H1 (cell line): ENCODE data around the gene CNPY3. TPM values are rescaled to one million over a fixed set of nuclear protein-coding genes. Genes with fewer than 3 reads are reported as not detected.

Source experiments
- BCL11A ChIP-seq, 2 experiments: IDR thresholded peaks; one replicate each; pipeline ENCODE4 v1.6.1; 2011; ENCODE audit warnings: low read depth in 2 of 2, low read length in 2 of 2, mild to moderate bottlenecking in 2 of 2
- HDAC6 ChIP-seq: IDR thresholded peaks from one replicate; pipeline ENCODE4 v1.7.1; 2012; ENCODE audit warnings: low read depth, mild to moderate bottlenecking, inconsistent platforms, low read length, moderate library complexity
- polyA plus RNA-seq, 7 experiments: library from polyadenylated mRNA; depleted of rRNA in 3 of 7; stranded (reverse) in 5 of 7; unstranded in 2 of 7; fragments of >200 nt in 5 of 7; fragments of 200-250 nt in 2 of 7; gene quantifications; 1 replicate in 5 of 7; 2 replicates in 1 of 7; 4 replicates in 1 of 7; pipeline versions ENCODE4 v1.2.1 to v1.2.3, GENCODE V29; 2011 to 2013; ENCODE audit warnings: missing spikeins in 2 of 7, mixed read lengths in 2 of 7
- total RNA-seq: library from RNA; stranded (reverse); fragmentation: NEBNext Ultra II Directional; extraction: Animal tissue kit (Norgen Biotek cat#: 25700); gene quantifications from 2 replicates; pipeline ENCODE4 v1.2.1, GENCODE V29; 2021
- TF ChIP-seq, protein P1 (sequence below): fragments of 300-600 bp; sonication (generic); IDR thresholded peaks from 2 replicates; pipeline ENCODE4 v1.7.1; 2012; ENCODE audit warnings: low read length, moderate library complexity, mild to moderate bottlenecking, inconsistent platforms; ENCODE audit not compliant: insufficient replicate concordance

CNPY3 gene
- total and polyA plus RNA-seq, 2 of the 8 experiments (the other 6 are each of a cell fraction or from before 2014, with no cell fraction given), result 49.6 to 64.5 TPM

GRCh38 chr6:42891199-42891722 lies 38.0 kb upstream of the CNPY3 start (continued):
- TF ChIP-seq, protein P1, sequence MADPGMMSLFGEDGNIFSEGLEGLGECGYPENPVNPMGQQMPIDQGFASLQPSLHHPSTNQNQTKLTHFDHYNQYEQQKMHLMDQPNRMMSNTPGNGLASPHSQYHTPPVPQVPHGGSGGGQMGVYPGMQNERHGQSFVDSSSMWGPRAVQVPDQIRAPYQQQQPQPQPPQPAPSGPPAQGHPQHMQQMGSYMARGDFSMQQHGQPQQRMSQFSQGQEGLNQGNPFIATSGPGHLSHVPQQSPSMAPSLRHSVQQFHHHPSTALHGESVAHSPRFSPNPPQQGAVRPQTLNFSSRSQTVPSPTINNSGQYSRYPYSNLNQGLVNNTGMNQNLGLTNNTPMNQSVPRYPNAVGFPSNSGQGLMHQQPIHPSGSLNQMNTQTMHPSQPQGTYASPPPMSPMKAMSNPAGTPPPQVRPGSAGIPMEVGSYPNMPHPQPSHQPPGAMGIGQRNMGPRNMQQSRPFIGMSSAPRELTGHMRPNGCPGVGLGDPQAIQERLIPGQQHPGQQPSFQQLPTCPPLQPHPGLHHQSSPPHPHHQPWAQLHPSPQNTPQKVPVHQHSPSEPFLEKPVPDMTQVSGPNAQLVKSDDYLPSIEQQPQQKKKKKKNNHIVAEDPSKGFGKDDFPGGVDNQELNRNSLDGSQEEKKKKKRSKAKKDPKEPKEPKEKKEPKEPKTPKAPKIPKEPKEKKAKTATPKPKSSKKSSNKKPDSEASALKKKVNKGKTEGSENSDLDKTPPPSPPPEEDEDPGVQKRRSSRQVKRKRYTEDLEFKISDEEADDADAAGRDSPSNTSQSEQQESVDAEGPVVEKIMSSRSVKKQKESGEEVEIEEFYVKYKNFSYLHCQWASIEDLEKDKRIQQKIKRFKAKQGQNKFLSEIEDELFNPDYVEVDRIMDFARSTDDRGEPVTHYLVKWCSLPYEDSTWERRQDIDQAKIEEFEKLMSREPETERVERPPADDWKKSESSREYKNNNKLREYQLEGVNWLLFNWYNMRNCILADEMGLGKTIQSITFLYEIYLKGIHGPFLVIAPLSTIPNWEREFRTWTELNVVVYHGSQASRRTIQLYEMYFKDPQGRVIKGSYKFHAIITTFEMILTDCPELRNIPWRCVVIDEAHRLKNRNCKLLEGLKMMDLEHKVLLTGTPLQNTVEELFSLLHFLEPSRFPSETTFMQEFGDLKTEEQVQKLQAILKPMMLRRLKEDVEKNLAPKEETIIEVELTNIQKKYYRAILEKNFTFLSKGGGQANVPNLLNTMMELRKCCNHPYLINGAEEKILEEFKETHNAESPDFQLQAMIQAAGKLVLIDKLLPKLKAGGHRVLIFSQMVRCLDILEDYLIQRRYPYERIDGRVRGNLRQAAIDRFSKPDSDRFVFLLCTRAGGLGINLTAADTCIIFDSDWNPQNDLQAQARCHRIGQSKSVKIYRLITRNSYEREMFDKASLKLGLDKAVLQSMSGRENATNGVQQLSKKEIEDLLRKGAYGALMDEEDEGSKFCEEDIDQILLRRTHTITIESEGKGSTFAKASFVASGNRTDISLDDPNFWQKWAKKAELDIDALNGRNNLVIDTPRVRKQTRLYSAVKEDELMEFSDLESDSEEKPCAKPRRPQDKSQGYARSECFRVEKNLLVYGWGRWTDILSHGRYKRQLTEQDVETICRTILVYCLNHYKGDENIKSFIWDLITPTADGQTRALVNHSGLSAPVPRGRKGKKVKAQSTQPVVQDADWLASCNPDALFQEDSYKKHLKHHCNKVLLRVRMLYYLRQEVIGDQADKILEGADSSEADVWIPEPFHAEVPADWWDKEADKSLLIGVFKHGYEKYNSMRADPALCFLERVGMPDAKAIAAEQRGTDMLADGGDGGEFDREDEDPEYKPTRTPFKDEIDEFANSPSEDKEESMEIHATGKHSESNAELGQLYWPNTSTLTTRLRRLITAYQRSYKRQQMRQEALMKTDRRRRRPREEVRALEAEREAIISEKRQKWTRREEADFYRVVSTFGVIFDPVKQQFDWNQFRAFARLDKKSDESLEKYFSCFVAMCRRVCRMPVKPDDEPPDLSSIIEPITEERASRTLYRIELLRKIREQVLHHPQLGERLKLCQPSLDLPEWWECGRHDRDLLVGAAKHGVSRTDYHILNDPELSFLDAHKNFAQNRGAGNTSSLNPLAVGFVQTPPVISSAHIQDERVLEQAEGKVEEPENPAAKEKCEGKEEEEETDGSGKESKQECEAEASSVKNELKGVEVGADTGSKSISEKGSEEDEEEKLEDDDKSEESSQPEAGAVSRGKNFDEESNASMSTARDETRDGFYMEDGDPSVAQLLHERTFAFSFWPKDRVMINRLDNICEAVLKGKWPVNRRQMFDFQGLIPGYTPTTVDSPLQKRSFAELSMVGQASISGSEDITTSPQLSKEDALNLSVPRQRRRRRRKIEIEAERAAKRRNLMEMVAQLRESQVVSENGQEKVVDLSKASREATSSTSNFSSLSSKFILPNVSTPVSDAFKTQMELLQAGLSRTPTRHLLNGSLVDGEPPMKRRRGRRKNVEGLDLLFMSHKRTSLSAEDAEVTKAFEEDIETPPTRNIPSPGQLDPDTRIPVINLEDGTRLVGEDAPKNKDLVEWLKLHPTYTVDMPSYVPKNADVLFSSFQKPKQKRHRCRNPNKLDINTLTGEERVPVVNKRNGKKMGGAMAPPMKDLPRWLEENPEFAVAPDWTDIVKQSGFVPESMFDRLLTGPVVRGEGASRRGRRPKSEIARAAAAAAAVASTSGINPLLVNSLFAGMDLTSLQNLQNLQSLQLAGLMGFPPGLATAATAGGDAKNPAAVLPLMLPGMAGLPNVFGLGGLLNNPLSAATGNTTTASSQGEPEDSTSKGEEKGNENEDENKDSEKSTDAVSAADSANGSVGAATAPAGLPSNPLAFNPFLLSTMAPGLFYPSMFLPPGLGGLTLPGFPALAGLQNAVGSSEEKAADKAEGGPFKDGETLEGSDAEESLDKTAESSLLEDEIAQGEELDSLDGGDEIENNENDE, result no peak
- no peak for TF ChIP-seq HDAC6
- no peak for TF ChIP-seq BCL11A (IDR thresholded peaks at IDR 0.05; ENCODE audit: low read depth in 2 of 2, low read length in 2 of 2)
- TF ChIP-seq, all 59 proteins: peak for 0
